CD4-positive, alpha-beta T cell (primary cell): ENCODE results near the gene OR2AT4. TPM values are rescaled to one million over a fixed set of nuclear protein-coding genes. Genes with fewer than 3 reads are reported as not detected.
"Not testable (repeated sequence)": the region's sequence is repeated elsewhere in the genome, so short reads cannot be mapped to it uniquely, and the experiment has no call there.

Source experiments
- ATAC-seq: fragments of 200-7000 bp; cut with Tn5 transposase; one replicate; pipeline ENCODE4 v1.10.0; 2022; ENCODE audit warnings: mild to moderate bottlenecking; ENCODE audit not compliant: poor library complexity
- CTCF ChIA-PET: fragments of 350-600 bp; sonication (Branson Sonifier 250); formaldehyde crosslinking; loops from one replicate; lab custom pipeline; 2021; ENCODE audit warnings: antibody characterized with exemption, inconsistent platforms; lab: Charles Lee
- POLR2A ChIA-PET: fragments of 350-600 bp; sonication (Branson Sonifier 250); formaldehyde crosslinking; loops from one replicate; lab custom pipeline; 2021; ENCODE audit warnings: antibody characterized with exemption, inconsistent platforms; lab: Charles Lee
- DNase-seq, 14 experiments: peaks; one replicate each; pipeline ENCODE4 v3.0.0-alpha.2; 2013 to 2020; ENCODE audit warnings: mixed read lengths in 2 of 14
- H3K27ac ChIP-seq, 2 donors: one replicate each; pipeline versions ENCODE4 v1.5.1 to v1.7.0; 2013; ENCODE audit warnings: low read length in 2 of 2, low read depth in 1 of 2, mild to moderate bottlenecking in 1 of 2
- H3K27me3 ChIP-seq, 2 experiments: 1 replicate in 1 of 2; 2 replicates in 1 of 2; pipeline versions ENCODE4 v1.6.1 to v1.7.0; 2013; ENCODE audit warnings: low read length in 2 of 2, control low read depth in 1 of 2, mild to moderate bottlenecking in 1 of 2, moderate library complexity in 1 of 2; ENCODE audit not compliant: insufficient read depth in 2 of 2, control insufficient read depth in 1 of 2
- H3K36me3 ChIP-seq: one replicate; pipeline ENCODE4 v1.6.1; 2013; ENCODE audit warnings: low read length, control low read depth; ENCODE audit not compliant: insufficient read depth
- H3K4me1 ChIP-seq: one replicate; pipeline ENCODE4 v1.6.1; 2013; ENCODE audit warnings: low read length, control low read depth; ENCODE audit not compliant: insufficient read depth
- H3K4me3 ChIP-seq: one replicate; pipeline ENCODE4 v1.5.1; 2013; ENCODE audit warnings: mild to moderate bottlenecking, low read length, moderate library complexity
- H3K9me3 ChIP-seq, 2 experiments: 1 replicate in 1 of 2; 2 replicates in 1 of 2; pipeline versions ENCODE4 v1.6.1 to v1.7.0; 2013; ENCODE audit warnings: low read length in 2 of 2, mild to moderate bottlenecking in 2 of 2, control low read depth in 1 of 2, moderate library complexity in 1 of 2; ENCODE audit not compliant: control insufficient read depth in 1 of 2, insufficient read depth in 1 of 2
- H3K27ac Mint-ChIP-seq: one replicate; pipeline ENCODE4 v1.8.0; 2020; ENCODE audit warnings: mixed read lengths
- H3K27me3 Mint-ChIP-seq: one replicate; pipeline ENCODE4 v1.8.0; 2021; ENCODE audit warnings: mixed read lengths
- H3K36me3 Mint-ChIP-seq: one replicate; pipeline ENCODE4 v1.8.0; 2021; ENCODE audit warnings: low read depth, mixed read lengths
- H3K4me1 Mint-ChIP-seq: one replicate; pipeline ENCODE4 v1.8.0; 2021; ENCODE audit warnings: low read depth, mixed read lengths
- H3K4me3 Mint-ChIP-seq: one replicate; pipeline ENCODE4 v1.8.0; 2020; ENCODE audit warnings: mild to moderate bottlenecking, mixed read lengths
- H3K9me3 Mint-ChIP-seq: one replicate; pipeline ENCODE4 v1.8.0; 2020; ENCODE audit warnings: mixed read lengths
- CTCF ChIP-seq: fragments of 200-600 bp; IDR thresholded peaks from one replicate; pipeline ENCODE4 v1.8.0; 2022; ENCODE audit warnings: antibody characterized with exemption, mild to moderate bottlenecking
- intact Hi-C, 2 experiments: fragments of 100-400 bp; cut with DNase I in 1 of 2; cut with micrococcal nuclease in 1 of 2; formaldehyde crosslinking; loops; one replicate each; pipeline versions ENCODE4 v1.15.1 to v1.9.0; 2023 to 2025; cut with DNase I, micrococcal nuclease
- total RNA-seq, 174 experiments: library from RNA in 2 of 174; stranded (reverse) in 2 of 174; gene quantifications; one replicate each; pipeline ENCODE4 v1.2.3 and lab custom pipeline; 2021 to 2026

OR2AT4 gene
- total RNA-seq, 2 experiments from 2014 or later, result not detected

DNA sequence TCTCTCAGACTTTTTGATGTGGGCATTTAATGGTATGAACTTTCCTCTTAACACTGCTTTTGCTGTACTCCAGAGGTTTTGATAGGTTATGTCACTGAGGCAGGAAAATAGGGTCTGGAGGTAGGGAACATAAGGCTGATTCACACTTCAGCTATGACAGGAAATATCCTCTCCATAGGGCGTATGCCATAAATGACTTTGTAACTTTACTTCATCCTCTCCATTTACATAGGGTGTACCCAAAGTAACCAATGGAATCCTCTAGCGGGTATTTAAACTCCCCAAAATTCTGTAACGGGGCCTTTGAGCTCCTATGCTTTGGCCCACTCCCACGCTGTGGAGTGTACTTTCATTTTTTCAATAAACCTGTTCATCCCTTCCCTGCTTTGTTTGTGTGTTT is 49.5 kb downstream of the OR2AT4 start:
- Mint-ChIP-seq H3K27ac (no peak overlapping the region), H3K9me3 (no peaks in the 10 kb centered on the region), H3K36me3 (no peaks in the 10 kb centered on the region), H3K27me3 (no peaks in the 10 kb centered on the region), H3K4me1 (no peaks in the 10 kb centered on the region), H3K4me3 (no peak overlapping the region)
- no peaks in the 10 kb centered on the region for H3K27me3 ChIP-seq
- ATAC-seq (no peak), DNase-seq (no peak)
- intact Hi-C loops, result no loop called here
- POLR2A ChIA-PET, result no interaction called here
- no peak overlapping the region for H3K27ac ChIP-seq
- H3K36me3 ChIP-seq, result no peaks in the 10 kb centered on the region
- H3K9me3 ChIP-seq, result no peaks in the 10 kb centered on the region
- no peaks in the 10 kb centered on the region for H3K4me1 ChIP-seq
- H3K4me3 ChIP-seq, result no peak overlapping the region
- TF ChIP-seq CTCF, result no peak
- CTCF ChIA-PET, result no interaction called here

GRCh38 chr11:75046668-75047067 is 50.0 kb downstream of the OR2AT4 start:
- H3K9me3 Mint-ChIP-seq, CTCF ChIA-PET, intact Hi-C loops: not testable (repeated sequence)

GRCh38 chr11:75044381-75045170 is 52.1 kb downstream of the OR2AT4 start:
- CTCF ChIA-PET, H3K36me3 Mint-ChIP-seq, H3K4me1 Mint-ChIP-seq, DNase-seq, H3K27me3 Mint-ChIP-seq, ATAC-seq, H3K27ac ChIP-seq, H3K27me3 ChIP-seq, H3K27ac Mint-ChIP-seq, POLR2A ChIA-PET, H3K4me1 ChIP-seq, intact Hi-C loops, H3K9me3 Mint-ChIP-seq, H3K9me3 ChIP-seq, H3K36me3 ChIP-seq, H3K4me3 ChIP-seq, H3K4me3 Mint-ChIP-seq: not testable (repeated sequence)

More at GRCh38 chr11:75046668-75047067, 50.0 kb downstream of the OR2AT4 start:
- ATAC-seq, H3K4me1 ChIP-seq, H3K27me3 Mint-ChIP-seq, H3K36me3 Mint-ChIP-seq, POLR2A ChIA-PET, H3K4me3 ChIP-seq, H3K4me3 Mint-ChIP-seq, H3K27me3 ChIP-seq, DNase-seq, H3K9me3 ChIP-seq, H3K4me1 Mint-ChIP-seq, H3K27ac ChIP-seq, H3K36me3 ChIP-seq, H3K27ac Mint-ChIP-seq: not testable (repeated sequence)

GRCh38 chr11:75041821-75042220 is 54.9 kb downstream of the OR2AT4 start:
- H3K27me3 ChIP-seq, H3K4me3 ChIP-seq, H3K27me3 Mint-ChIP-seq, H3K9me3 Mint-ChIP-seq, H3K27ac Mint-ChIP-seq, H3K4me1 Mint-ChIP-seq, ATAC-seq, H3K36me3 ChIP-seq, POLR2A ChIA-PET, intact Hi-C loops, DNase-seq, H3K36me3 Mint-ChIP-seq, H3K27ac ChIP-seq, H3K4me3 Mint-ChIP-seq, H3K4me1 ChIP-seq, H3K9me3 ChIP-seq, CTCF ChIA-PET: not testable (repeated sequence)
